Measurements from ENCODE around the gene ZNF598. TPM values are rescaled to one million over a fixed set of nuclear protein-coding genes. Genes with fewer than 3 reads are reported as not detected.
A peak's percentile ranks its signal among the peaks of the same experiment; 100 is the strongest.

Gene ZNF598
- polyA plus RNA-seq, 2 of the 4 experiments (the other 2 are of a cell fraction) = 17.7 to 33.8 TPM

DNA sequence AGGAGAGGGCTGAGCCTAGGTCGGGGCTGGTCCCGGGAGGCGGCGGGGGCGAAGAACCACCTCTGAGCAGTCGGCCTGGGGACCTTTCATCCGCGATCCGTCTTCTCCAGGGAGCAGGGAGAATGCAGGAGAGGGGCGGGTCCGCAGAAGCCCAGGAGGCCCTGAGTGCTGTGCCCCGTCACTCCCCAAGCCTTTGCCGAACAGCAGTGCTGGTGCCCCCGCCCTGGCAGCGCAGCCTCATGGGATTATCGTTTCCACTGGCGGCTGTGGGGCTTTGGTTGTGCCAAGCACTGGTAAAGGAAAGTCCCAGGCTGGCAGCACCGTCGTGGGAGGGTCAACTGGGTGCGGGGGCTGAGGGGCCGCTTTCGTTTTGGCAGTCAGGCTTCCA, 37.1 kb downstream of the ZNF598 start:
- peak overlapping the region; percentile 94 for H3K4me2 ChIP-seq
- H3K9me3 ChIP-seq = no peaks in the 10 kb centered on the region
- POLR2A ChIA-PET = interaction anchor here (1.3 to 1.6 kb wide), 2 partner anchors 9 to 12 kb away, joined by 8 to 13 read pairs; partner anchors contain the start of gene NOXO1
- H3K27ac ChIP-seq = peak overlapping the region; percentile 98 to 99
- DNase-seq (ENCODE audit: low read depth in 1 of 2, low spot score in 1 of 2) (no peak), ATAC-seq (peak; percentile 37 to 68; a peak in 3 of 6 replicates), FAIRE-seq (no peak)
- TF ChIP-seq RNF2 (IDR thresholded peaks at IDR 0.05; ENCODE audit: borderline replicate concordance, low read depth) (no peak), GATA3 (IDR thresholded peaks at IDR 0.05; ENCODE audit: borderline replicate concordance) (no peak), HDAC2 (IDR thresholded peaks at IDR 0.05) (no peak), BHLHE40 (IDR thresholded peaks at IDR 0.05; ENCODE audit: low read depth, low read length) (no peak), FOSL2 (IDR thresholded peaks at IDR 0.05) (no peak), FOSL2 (CRISPR knock-in tag; IDR thresholded peaks at IDR 0.05) (no peak), MAZ (IDR thresholded peaks at IDR 0.05; ENCODE audit: borderline replicate concordance, low read depth, low read length) (no peak), CTCF (IDR thresholded peaks at IDR 0.05) (no peak)
- TF ChIP-seq, protein P1, sequence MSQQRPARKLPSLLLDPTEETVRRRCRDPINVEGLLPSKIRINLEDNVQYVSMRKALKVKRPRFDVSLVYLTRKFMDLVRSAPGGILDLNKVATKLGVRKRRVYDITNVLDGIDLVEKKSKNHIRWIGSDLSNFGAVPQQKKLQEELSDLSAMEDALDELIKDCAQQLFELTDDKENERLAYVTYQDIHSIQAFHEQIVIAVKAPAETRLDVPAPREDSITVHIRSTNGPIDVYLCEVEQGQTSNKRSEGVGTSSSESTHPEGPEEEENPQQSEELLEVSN (IDR thresholded peaks at IDR 0.05; ENCODE audit: borderline replicate concordance, low read depth) = no peak
- TF ChIP-seq, protein P2, sequence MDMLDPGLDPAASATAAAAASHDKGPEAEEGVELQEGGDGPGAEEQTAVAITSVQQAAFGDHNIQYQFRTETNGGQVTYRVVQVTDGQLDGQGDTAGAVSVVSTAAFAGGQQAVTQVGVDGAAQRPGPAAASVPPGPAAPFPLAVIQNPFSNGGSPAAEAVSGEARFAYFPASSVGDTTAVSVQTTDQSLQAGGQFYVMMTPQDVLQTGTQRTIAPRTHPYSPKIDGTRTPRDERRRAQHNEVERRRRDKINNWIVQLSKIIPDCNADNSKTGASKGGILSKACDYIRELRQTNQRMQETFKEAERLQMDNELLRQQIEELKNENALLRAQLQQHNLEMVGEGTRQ (IDR thresholded peaks at IDR 0.05) = no peak
- H3K4me3 ChIP-seq = peak overlapping the region; percentile 65
- WGBS (ENCODE audit: missing lambda C conversion rate) = 1% methylated on average over 18 of the region's 22 CpGs
- peaks cover 17% of the 10 kb centered on the region for H3K4me1 ChIP-seq
- CTCF ChIA-PET = interaction anchor here (0.8 to 1.7 kb wide), 2 partner anchors 9 to 31 kb away, joined by 3 to 8 read pairs; partner anchors contain the start of gene NOXO1

- TF ChIP-seq POLR2A (IDR thresholded peaks at IDR 0.05; ENCODE audit: low read length) (peak; percentile 88), JUN (IDR thresholded peaks at IDR 0.05) (peak; percentile 75 to 94; a peak in 4 of 5 replicates), NR3C1 (IDR thresholded peaks at IDR 0.05) (no peak), KDM5A (IDR thresholded peaks at IDR 0.05) (peak; percentile 89), BCL3 (IDR thresholded peaks at IDR 0.05) (peak; percentile 82; the same call in 1 of the 3 replicates), TFCP2L1 (CRISPR knock-in tag; IDR thresholded peaks at IDR 0.05) (no peak), SREBF2 (IDR thresholded peaks at IDR 0.05) (no peak), CEBPB (IDR thresholded peaks at IDR 0.05) (no peak), PHF8 (IDR thresholded peaks at IDR 0.05; ENCODE audit: borderline replicate concordance, low read depth) (peak; percentile 77)
- TF ChIP-seq, protein P3, sequence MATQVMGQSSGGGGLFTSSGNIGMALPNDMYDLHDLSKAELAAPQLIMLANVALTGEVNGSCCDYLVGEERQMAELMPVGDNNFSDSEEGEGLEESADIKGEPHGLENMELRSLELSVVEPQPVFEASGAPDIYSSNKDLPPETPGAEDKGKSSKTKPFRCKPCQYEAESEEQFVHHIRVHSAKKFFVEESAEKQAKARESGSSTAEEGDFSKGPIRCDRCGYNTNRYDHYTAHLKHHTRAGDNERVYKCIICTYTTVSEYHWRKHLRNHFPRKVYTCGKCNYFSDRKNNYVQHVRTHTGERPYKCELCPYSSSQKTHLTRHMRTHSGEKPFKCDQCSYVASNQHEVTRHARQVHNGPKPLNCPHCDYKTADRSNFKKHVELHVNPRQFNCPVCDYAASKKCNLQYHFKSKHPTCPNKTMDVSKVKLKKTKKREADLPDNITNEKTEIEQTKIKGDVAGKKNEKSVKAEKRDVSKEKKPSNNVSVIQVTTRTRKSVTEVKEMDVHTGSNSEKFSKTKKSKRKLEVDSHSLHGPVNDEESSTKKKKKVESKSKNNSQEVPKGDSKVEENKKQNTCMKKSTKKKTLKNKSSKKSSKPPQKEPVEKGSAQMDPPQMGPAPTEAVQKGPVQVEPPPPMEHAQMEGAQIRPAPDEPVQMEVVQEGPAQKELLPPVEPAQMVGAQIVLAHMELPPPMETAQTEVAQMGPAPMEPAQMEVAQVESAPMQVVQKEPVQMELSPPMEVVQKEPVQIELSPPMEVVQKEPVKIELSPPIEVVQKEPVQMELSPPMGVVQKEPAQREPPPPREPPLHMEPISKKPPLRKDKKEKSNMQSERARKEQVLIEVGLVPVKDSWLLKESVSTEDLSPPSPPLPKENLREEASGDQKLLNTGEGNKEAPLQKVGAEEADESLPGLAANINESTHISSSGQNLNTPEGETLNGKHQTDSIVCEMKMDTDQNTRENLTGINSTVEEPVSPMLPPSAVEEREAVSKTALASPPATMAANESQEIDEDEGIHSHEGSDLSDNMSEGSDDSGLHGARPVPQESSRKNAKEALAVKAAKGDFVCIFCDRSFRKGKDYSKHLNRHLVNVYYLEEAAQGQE (IDR thresholded peaks at IDR 0.05) = peak; percentile 59; the same call in 1 of the 2 replicates
- TF ChIP-seq, protein P4, sequence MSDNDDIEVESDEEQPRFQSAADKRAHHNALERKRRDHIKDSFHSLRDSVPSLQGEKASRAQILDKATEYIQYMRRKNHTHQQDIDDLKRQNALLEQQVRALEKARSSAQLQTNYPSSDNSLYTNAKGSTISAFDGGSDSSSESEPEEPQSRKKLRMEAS (IDR thresholded peaks at IDR 0.05) = peak; percentile 95
- TF ChIP-seq, protein P1 (IDR thresholded peaks at IDR 0.05; ENCODE audit: borderline replicate concordance, low read depth) = peak; percentile 87
- peak within 1 kb of the TSS; percentile 98 to 99 for H3K27ac ChIP-seq
- peak within 1 kb of the TSS; percentile 65 for H3K4me3 ChIP-seq
- POLR2A ChIA-PET = interaction anchor here (0.8 to 1.6 kb wide), 9 partner anchors 9 to 189 kb away, joined by 3 to 13 read pairs (median 4); partner anchors contain the start of genes GFER, NOXO1, NTHL1 and NUBP2
- WGBS (ENCODE audit: missing lambda C conversion rate) = 5% methylated on average over 25 of the region's 78 CpGs
- no peaks in the 10 kb centered on the region for H3K9me3 ChIP-seq
- peaks cover 17% of the 10 kb centered on the region for H3K4me1 ChIP-seq
- H3K4me2 ChIP-seq = peak within 1 kb of the TSS; percentile 94
- no peak for FAIRE-seq
- CTCF ChIA-PET = interaction anchor here (0.5 to 2.8 kb wide), 7 partner anchors 10 to 169 kb away, joined by 3 to 13 read pairs (median 3); partner anchors contain the start of gene NOXO1
- peak; percentile 85 to 92 for ATAC-seq
- DNase-seq (ENCODE audit: low read depth in 1 of 2, low spot score in 1 of 2) = peak; percentile 91 to 95
These were observed 37.7 kb downstream of the ZNF598 start, which contains the start of gene TBL3 for GRCh38 chr16:1971796-1972489. TBL3 (plus strand) TSS chr16:1972053; CDS start chr16:1972165, 112 bp downstream.
